GM12872 (cell line): ENCODE data around the gene B4GALT6.

Source experiments
- TF ChIP-seq, protein P1 (sequence below): IDR thresholded peaks from 3 replicates; pipeline ENCODE4 v1.5.1; 2011; ENCODE audit warnings: low read depth, mild to moderate bottlenecking, low read length, moderate library complexity; ENCODE audit not compliant: insufficient read depth

Gene B4GALT6

DNA sequence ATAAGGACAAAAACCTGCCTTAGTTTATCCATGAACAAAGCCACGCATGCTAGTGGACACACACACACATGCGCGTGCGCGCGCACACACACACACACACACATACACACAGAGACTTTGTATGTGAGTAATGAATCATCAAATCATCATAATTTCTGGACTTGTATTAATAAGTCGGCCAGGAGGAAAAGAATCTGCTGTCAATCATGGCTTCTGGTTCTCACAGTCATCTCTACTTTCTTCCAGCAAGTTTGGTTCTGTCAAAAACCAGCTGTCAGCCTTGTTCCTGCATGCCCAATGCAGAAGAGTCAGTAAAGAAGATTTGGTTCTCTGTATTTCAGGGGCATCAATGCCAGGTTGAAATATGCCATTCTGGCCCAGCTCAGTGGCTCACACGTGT is 93.8 kb downstream of the B4GALT6 start:
- TF ChIP-seq, protein P1, sequence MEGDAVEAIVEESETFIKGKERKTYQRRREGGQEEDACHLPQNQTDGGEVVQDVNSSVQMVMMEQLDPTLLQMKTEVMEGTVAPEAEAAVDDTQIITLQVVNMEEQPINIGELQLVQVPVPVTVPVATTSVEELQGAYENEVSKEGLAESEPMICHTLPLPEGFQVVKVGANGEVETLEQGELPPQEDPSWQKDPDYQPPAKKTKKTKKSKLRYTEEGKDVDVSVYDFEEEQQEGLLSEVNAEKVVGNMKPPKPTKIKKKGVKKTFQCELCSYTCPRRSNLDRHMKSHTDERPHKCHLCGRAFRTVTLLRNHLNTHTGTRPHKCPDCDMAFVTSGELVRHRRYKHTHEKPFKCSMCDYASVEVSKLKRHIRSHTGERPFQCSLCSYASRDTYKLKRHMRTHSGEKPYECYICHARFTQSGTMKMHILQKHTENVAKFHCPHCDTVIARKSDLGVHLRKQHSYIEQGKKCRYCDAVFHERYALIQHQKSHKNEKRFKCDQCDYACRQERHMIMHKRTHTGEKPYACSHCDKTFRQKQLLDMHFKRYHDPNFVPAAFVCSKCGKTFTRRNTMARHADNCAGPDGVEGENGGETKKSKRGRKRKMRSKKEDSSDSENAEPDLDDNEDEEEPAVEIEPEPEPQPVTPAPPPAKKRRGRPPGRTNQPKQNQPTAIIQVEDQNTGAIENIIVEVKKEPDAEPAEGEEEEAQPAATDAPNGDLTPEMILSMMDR: no peak

DNA sequence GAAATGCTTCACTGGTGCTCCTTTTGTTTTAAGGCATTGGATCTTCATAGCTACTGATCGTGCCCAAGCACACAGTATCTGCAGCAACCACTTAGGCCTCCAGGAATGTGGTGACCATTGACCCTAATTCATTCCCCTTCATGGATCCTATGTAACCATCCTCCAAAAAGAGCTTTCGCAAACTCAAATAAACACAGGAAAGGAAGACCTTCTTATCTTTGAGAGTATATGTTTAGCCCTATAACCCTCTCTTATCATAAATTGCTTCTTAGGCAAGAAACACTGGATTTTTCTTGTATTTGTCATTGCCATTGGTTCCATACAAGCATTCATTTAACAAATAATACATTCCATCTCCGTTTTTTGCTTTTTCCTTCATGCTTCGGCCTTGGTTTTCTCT is 96.9 kb downstream of the B4GALT6 start:
- TF ChIP-seq, protein P1: no peak

DNA sequence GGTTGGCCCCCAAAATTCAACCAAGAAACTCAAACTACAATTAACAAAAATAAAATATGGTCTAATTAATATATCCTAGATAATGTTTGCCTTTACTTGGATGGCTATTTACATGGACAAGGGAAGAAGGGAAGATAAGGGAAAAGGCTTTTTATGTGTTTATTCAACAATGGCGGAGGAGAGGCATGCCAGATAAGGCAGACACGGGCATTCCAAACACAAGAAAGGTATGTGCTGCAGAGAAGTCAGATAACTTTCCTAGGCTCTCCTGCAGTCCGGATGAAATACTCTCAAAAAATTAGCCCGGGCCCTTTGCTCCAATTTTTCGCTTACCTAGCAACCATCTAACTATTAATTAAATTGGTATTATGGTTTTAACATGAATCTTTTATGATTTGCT is 97.8 kb downstream of the B4GALT6 start:
- TF ChIP-seq, protein P1: no peak

DNA sequence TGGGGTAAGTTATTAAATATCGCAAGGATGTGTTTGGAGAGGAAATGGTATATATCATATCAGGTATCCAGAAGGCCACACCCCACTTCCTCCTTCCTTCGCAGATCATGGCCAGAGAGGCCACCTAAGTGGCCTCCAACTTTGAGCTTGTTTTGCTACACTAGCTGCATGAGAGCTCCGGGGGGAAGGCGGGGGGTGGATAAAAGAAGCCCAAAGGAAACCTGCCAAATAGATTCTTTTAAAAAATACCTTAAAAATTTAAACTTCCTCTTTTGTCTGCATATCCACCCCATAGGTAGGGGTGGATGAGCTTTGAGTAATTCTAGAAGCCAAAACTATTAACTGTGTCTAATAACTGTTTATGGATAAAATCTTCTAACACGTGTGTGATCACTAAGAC is 98.4 kb downstream of the B4GALT6 start:
- TF ChIP-seq, protein P1: no peak

DNA sequence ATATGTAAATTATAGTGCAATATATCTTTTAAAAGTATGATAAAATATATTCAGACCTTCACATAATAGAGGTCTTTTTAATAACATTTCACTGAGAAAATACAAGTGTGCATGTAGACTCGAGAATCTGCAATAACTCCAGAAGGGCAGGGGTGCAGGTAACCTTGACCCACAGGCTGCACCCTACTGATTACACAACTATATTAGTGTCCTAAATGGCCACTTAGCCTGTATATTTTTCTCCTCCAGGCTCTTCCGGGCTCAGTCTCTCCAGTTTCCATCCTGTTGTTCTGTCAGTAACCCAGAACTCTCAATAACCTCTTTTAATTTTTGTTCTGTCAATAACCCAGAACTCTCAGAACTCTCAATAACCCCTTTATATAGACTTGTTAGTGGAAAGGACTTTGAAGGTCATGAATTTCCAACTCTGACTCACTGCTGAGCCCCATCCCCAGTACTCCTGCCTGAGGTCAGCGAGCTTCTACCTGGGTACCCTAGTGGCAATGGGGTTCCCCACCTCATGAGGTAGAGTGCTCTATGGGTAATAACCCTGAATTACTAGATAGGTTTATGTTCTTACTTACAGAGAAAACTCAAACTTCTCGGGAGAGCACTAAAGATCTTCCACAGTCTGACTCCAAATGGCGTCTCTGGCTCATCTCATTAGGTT is 101.1 kb downstream of the B4GALT6 start:
- TF ChIP-seq, protein P1: no peak

DNA sequence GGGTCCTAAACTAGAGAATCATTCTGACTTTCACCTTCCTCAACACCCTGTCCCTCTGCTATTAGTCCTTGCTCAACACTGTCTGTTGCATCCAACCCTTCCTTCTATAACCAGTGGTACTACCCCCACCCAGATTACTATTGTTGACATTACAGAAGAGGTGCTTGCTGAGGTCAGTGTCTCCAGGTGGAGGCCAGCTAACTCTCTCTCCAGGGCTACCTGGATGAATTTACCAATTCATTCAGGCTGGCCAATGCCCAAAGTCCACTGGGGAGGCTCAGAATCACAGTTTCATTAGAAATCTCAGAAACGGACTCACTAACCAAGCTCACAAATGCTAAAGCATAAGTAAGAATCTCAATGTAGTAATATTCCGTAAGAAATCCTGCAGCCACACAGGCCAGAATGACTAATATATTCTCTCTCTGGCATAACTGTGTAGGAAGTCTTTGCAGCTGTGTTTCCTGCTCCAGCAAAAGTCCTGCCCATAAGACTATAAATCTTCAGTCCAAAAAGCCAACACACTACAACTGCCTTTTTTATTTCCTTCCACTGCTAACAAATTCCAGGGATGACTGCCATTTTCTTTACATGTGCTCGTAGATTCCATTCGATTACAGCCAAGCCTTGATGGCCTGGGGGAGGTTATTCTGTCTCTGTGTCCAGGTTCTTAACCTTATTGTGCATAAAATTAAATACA is 102.7 kb downstream of the B4GALT6 start:
- TF ChIP-seq, protein P1: no peak

DNA sequence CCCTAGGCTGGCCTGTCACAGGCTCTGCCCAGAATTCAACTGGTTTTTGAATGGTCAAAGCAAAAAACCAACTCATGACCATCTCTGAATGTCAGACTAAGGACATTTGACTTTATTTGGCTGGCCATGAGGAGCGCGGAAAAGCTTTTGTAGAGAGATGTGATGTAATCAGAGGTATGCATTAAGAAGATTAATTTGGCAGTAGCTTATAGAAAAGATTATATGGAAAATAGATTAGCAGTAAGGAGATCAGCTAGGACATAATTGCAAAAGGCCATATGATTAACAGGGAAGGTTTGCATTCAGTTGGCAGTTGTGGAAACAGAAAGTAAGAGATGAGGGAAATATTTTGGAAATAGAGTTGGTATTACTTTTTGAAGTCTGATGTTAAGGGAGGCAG is 105.0 kb downstream of the B4GALT6 start:
- TF ChIP-seq, protein P1: no peak
